CD4-positive, alpha-beta memory T cell (primary cell): ENCODE results near the gene ABCE1. TPM values are rescaled to one million over a fixed set of nuclear protein-coding genes. Genes with fewer than 3 reads are reported as not detected.
A peak's percentile ranks its signal among the peaks of the same experiment; 100 is the strongest.

ENCODE experiments used
- CTCF ChIA-PET: fragments of 350-600 bp; sonication (Branson Sonifier 250); formaldehyde crosslinking; loops from one replicate; lab custom pipeline; 2021; ENCODE audit warnings: inconsistent platforms; ENCODE audit not compliant: partially characterized antibody; lab: Charles Lee
- POLR2A ChIA-PET: fragments of 350-600 bp; sonication (Branson Sonifier 250); formaldehyde crosslinking; loops from one replicate; lab custom pipeline; 2021; ENCODE audit not compliant: partially characterized antibody; lab: Charles Lee
- DNase-seq, 5 donors: peaks; one replicate each; pipeline versions ENCODE4 v3.0.0 to v3.0.0-alpha.2; 2020 to 2022; ENCODE audit warnings: mixed read lengths in 1 of 5
- H3K27ac ChIP-seq: one replicate; pipeline ENCODE4 v1.7.0; 2013; ENCODE audit warnings: low read depth, low read length
- H3K27me3 ChIP-seq: 2 replicates; pipeline ENCODE4 v1.7.0; 2013; ENCODE audit warnings: mild to moderate bottlenecking, low read length, moderate library complexity; ENCODE audit not compliant: insufficient read depth
- H3K36me3 ChIP-seq: 2 replicates; pipeline ENCODE4 v1.7.0; 2013; ENCODE audit warnings: mild to moderate bottlenecking, low read length, moderate library complexity; ENCODE audit not compliant: insufficient read depth
- H3K4me1 ChIP-seq: 2 replicates; pipeline ENCODE4 v1.7.0; 2013; ENCODE audit warnings: mild to moderate bottlenecking, low read length, moderate library complexity; ENCODE audit not compliant: insufficient read depth
- H3K4me3 ChIP-seq, 2 donors: one replicate each; pipeline ENCODE4 v1.7.0; 2013; ENCODE audit warnings: low read length in 2 of 2, mild to moderate bottlenecking in 1 of 2
- H3K9me3 ChIP-seq, 2 donors: one replicate each; pipeline ENCODE4 v1.7.0; 2013; ENCODE audit warnings: low read length in 2 of 2, control low read depth in 1 of 2; ENCODE audit not compliant: control insufficient read depth in 1 of 2
- H3K27ac Mint-ChIP-seq, 7 donors: one replicate each; pipeline ENCODE4 v1.8.0; 2020 to 2021; ENCODE audit warnings: mixed read lengths in 7 of 7, mild to moderate bottlenecking in 6 of 7, inconsistent platforms in 3 of 7, moderate library complexity in 3 of 7
- H3K27me3 Mint-ChIP-seq, 2 donors: one replicate each; pipeline ENCODE4 v1.8.0; 2020 to 2021; ENCODE audit warnings: mixed read lengths in 2 of 2
- H3K36me3 Mint-ChIP-seq, 2 donors: one replicate each; pipeline ENCODE4 v1.8.0; 2020 to 2021; ENCODE audit warnings: mixed read lengths in 2 of 2, inconsistent platforms in 1 of 2, mild to moderate bottlenecking in 1 of 2
- H3K4me1 Mint-ChIP-seq, 4 donors: one replicate each; pipeline ENCODE4 v1.8.0; 2020 to 2021; ENCODE audit warnings: mixed read lengths in 4 of 4, mild to moderate bottlenecking in 1 of 4
- H3K4me3 Mint-ChIP-seq, 8 donors: one replicate each; pipeline ENCODE4 v1.8.0; 2020 to 2021; ENCODE audit warnings: mixed read lengths in 8 of 8, mild to moderate bottlenecking in 7 of 8, moderate library complexity in 6 of 8, inconsistent platforms in 3 of 8
- H3K9me3 Mint-ChIP-seq, 8 donors: one replicate each; pipeline ENCODE4 v1.8.0; 2020 to 2021; ENCODE audit warnings: mixed read lengths in 8 of 8, mild to moderate bottlenecking in 5 of 8, inconsistent platforms in 3 of 8, moderate library complexity in 1 of 8
- intact Hi-C: fragments of 100-400 bp; cut with micrococcal nuclease; formaldehyde crosslinking; loops from one replicate; pipeline ENCODE4 v1.15.1; 2023
- polyA plus RNA-seq, 2 donors: library from polyadenylated mRNA; unstranded; fragments of 300-500 nt; fragmentation: Illumina TruSeq; gene quantifications; one replicate each; pipeline ENCODE4 v1.2.3, GENCODE V29; 2021
- total RNA-seq, 2 experiments: library from RNA; stranded (reverse); gene quantifications; one replicate each; pipeline ENCODE4 v1.2.3, GENCODE V29; 2021

Gene ABCE1
- total and polyA plus RNA-seq, 4 experiments from 2014 or later = 63.8 to 71.4 (median 68.5) TPM

DNA sequence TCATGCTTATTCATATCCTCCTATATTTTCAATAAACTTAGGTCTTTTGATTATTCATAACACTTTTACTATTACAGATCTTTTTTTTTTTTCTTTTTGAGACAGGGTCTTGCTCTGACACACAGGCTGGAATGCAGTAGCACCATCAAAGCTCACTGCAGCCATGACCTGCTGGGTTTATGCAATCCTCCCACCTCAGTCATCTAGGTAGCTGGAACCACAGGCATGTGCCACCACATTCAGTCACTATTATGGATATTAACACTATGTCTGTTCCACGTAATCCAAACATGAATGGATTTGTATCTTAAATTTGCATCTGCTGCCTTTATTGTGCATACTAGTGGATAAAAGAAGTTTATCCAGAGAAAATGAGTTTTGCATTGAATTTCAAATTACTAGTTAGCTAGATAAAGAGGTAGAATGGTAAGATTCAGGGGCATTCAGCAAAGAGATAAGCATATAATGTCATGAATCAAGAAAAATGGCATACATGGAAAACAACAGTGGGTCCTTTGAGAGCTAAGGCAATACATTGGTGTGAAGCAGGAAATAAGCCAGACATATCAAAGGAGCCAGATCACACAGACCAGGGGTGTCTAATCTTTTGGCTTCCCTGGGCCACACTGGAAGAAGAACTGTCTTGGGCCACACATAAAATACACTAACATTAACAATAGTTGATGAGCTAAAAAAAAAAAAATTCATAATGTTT lies 14.1 kb upstream of the ABCE1 start:
- H3K27me3 Mint-ChIP-seq = no peaks in the 10 kb centered on the region
- peaks cover 42 to 44% of the 10 kb centered on the region in 2 donors for H3K36me3 Mint-ChIP-seq
- CTCF ChIA-PET = no interaction called here

GRCh38 chr4:145090380-145090779 lies 7.7 kb upstream of the ABCE1 start:
- Histone ChIP-seq H3K4me3 (no peak overlapping the region), H3K27ac (no peak overlapping the region), H3K4me1 (no peaks in the 10 kb centered on the region), H3K36me3 (peaks cover 25% of the 10 kb centered on the region), H3K27me3 (no peaks in the 10 kb centered on the region), H3K9me3 (no peaks in the 10 kb centered on the region)
- no peak overlapping the region for H3K4me3 Mint-ChIP-seq
- DNase-seq = no peak
- peaks cover 0 to 6% (median 1%) of the 10 kb centered on the region in 8 donors for H3K9me3 Mint-ChIP-seq
- H3K36me3 Mint-ChIP-seq = peaks cover 77 to 78% of the 10 kb centered on the region in 2 donors
- intact Hi-C loops = loop anchor here (10.0 kb wide), 1 partner anchor 1084 kb away; the partner anchor contains the start of gene LSM6
- peaks cover 18 to 48% (median 25%) of the 10 kb centered on the region in 4 donors for H3K4me1 Mint-ChIP-seq
- peak overlapping the region in 1 of 7 donors; percentile 3 for H3K27ac Mint-ChIP-seq
- CTCF ChIA-PET = no interaction called here
- H3K27me3 Mint-ChIP-seq = no peaks in the 10 kb centered on the region
- POLR2A ChIA-PET = no interaction called here

More for the DNA sequence above, 14.1 kb upstream of the ABCE1 start:
- intact Hi-C loops = no loop called here
- peaks cover 6 to 22% (median 18%) of the 10 kb centered on the region in 4 donors for H3K4me1 Mint-ChIP-seq
- Histone ChIP-seq H3K4me3 (no peak overlapping the region), H3K4me1 (no peaks in the 10 kb centered on the region), H3K36me3 (no peaks in the 10 kb centered on the region), H3K27me3 (no peaks in the 10 kb centered on the region), H3K27ac (no peak overlapping the region), H3K9me3 (no peaks in the 10 kb centered on the region)
- H3K4me3 Mint-ChIP-seq = no peak overlapping the region
- H3K9me3 Mint-ChIP-seq = no peaks in the 10 kb centered on the region
- POLR2A ChIA-PET = no interaction called here
- peak overlapping the region in 2 of 7 donors; percentile 19 to 39 for H3K27ac Mint-ChIP-seq
- no peak for DNase-seq

GRCh38 chr4:145093638-145094037 lies 4.5 kb upstream of the ABCE1 start:
- peaks cover 23 to 58% (median 35%) of the 10 kb centered on the region in 4 donors for H3K4me1 Mint-ChIP-seq
- Histone ChIP-seq H3K27ac (no peak overlapping the region), H3K9me3 (no peaks in the 10 kb centered on the region), H3K36me3 (peaks cover 25% of the 10 kb centered on the region), H3K4me1 (peaks cover 11% of the 10 kb centered on the region), H3K27me3 (no peaks in the 10 kb centered on the region), H3K4me3 (no peak overlapping the region)
- peaks cover 0 to 6% (median 1%) of the 10 kb centered on the region in 8 donors for H3K9me3 Mint-ChIP-seq
- POLR2A ChIA-PET = no interaction called here
- DNase-seq = no peak
- CTCF ChIA-PET = no interaction called here
- H3K27ac Mint-ChIP-seq = peak overlapping the region in 1 of 7 donors; percentile 62
- no peaks in the 10 kb centered on the region for H3K27me3 Mint-ChIP-seq
- intact Hi-C loops = loop anchor here (10.0 kb wide), 1 partner anchor 1081 kb away; the partner anchor contains the start of gene LSM6
- H3K36me3 Mint-ChIP-seq = peaks cover 57 to 68% of the 10 kb centered on the region in 2 donors
- no peak overlapping the region for H3K4me3 Mint-ChIP-seq

DNA sequence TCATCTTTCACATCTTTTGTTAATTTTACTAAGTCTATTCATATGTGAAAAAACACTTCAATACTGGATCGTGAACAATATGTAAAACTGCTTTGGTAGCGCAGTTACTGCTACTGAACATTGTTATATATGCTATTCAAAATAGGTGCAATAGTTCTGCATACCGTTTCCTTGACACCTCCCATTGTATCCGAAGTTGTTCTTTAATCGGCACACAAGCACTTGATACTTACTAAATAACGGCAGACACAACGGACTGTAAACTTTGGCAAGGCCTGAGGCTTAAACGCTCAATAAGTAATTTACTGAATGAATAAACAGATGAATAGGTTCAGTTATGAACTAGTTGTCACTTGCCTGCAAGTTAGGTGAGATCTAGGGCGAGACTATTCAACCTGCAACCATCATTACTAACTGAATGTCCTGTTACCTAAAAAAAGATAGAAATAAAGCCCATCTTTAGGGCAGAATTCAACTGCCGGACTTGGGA lies 735 bp upstream of the ABCE1 start:
- ChIA-PET POLR2A (interaction anchor here (0.9 to 3.0 kb wide), 12 partner anchors 14 to 1538 kb away, joined by 3 to 51 read pairs (median 5); partner anchors contain the start of genes MMAA and OTUD4), CTCF (interaction anchor here (1.3 to 2.2 kb wide), 3 partner anchors 82 to 521 kb away, joined by 4 to 10 read pairs (median 6); partner anchors contain the start of genes MMAA and OTUD4)
- H3K9me3 ChIP-seq = no peaks in the 10 kb centered on the region
- Mint-ChIP-seq H3K9me3 (peaks cover 0 to 6% (median 1%) of the 10 kb centered on the region in 8 donors), H3K36me3 (peaks cover 31 to 50% of the 10 kb centered on the region in 2 donors), H3K4me1 (peaks cover 22 to 47% (median 41%) of the 10 kb centered on the region in 4 donors), H3K27ac (peak overlapping the region; percentile 97 to 99 (median 99)), H3K27me3 (no peaks in the 10 kb centered on the region), H3K4me3 (peak overlapping the region; percentile 91 to 98 (median 97))
- H3K27me3 ChIP-seq = no peaks in the 10 kb centered on the region
- intact Hi-C loops = loop anchor here (10.0 kb wide), 1 partner anchor 1077 kb away; the partner anchor contains the start of gene LSM6
- H3K4me3 ChIP-seq = peak overlapping the region; percentile 82 to 96
- H3K36me3 ChIP-seq = peaks cover 17% of the 10 kb centered on the region
- no peak for DNase-seq
- H3K4me1 ChIP-seq = peaks cover 46% of the 10 kb centered on the region
- H3K27ac ChIP-seq = peak overlapping the region; percentile 83

DNA sequence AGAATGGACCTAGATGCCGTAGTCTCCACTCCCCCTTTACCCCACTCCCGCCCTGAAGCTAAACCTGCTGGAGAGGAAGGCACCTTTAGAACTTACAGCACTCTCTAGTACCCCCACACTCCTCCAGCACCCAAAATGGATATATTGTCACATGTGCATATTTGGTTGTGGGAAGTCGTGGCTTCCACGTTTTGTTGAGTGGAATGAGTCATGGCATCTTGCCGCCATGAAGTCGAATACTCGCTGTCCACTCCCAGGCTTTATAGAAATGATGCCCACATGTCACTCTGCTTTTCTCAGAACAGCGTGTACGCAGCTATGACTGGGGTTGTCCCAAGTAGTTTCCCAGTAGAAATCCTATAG lies 545 bp downstream of the ABCE1 start:
- peak in 1 of 5 donors; percentile 73 for DNase-seq
- Mint-ChIP-seq H3K4me1 (peaks cover 23 to 47% (median 32%) of the 10 kb centered on the region in 4 donors), H3K9me3 (peaks cover 0 to 3% (median 0%) of the 10 kb centered on the region in 8 donors), H3K4me3 (peak overlapping the region; percentile 91 to 98 (median 97)), H3K36me3 (peaks cover 18 to 38% of the 10 kb centered on the region in 2 donors), H3K27ac (peak overlapping the region; percentile 97 to 99 (median 99)), H3K27me3 (no peaks in the 10 kb centered on the region)
- Histone ChIP-seq H3K36me3 (peaks cover 8% of the 10 kb centered on the region), H3K27me3 (no peaks in the 10 kb centered on the region), H3K9me3 (no peaks in the 10 kb centered on the region), H3K4me1 (peaks cover 59% of the 10 kb centered on the region), H3K27ac (peak overlapping the region; percentile 83), H3K4me3 (peak overlapping the region; percentile 82 to 96)
- POLR2A ChIA-PET = interaction anchor here (0.6 to 3.0 kb wide), 15 partner anchors 10 to 1584 kb away, joined by 3 to 51 read pairs (median 5); partner anchors contain the start of genes MMAA, OTUD4 and SMARCA5
- intact Hi-C loops = loop anchor here (1.0 to 10.0 kb wide), 7 partner anchors 20 to 1914 kb away; partner anchors contain the start of genes LSM6, MMAA, OTUD4 and SMARCA5
- CTCF ChIA-PET = interaction anchor here (1.3 to 2.2 kb wide), 5 partner anchors 27 to 520 kb away, joined by 4 to 10 read pairs (median 5); partner anchors contain the start of genes MMAA and OTUD4

- Mint-ChIP-seq H3K27ac (peak overlapping the region in 6 of 7 donors; percentile 76 to 99 (median 98)), H3K4me3 (peak overlapping the region; percentile 91 to 98 (median 97)), H3K27me3 (no peaks in the 10 kb centered on the region), H3K36me3 (peaks cover 8 to 31% of the 10 kb centered on the region in 2 donors), H3K9me3 (peaks cover 0 to 3% (median 0%) of the 10 kb centered on the region in 8 donors), H3K4me1 (peaks cover 27 to 43% (median 30%) of the 10 kb centered on the region in 4 donors)
- H3K9me3 ChIP-seq = no peaks in the 10 kb centered on the region
- ChIA-PET POLR2A (interaction anchor here (0.6 to 3.0 kb wide), 8 partner anchors 9 to 1997 kb away, joined by 3 to 51 read pairs (median 11); partner anchors contain the start of genes MMAA and OTUD4), CTCF (interaction anchor here (1.6 kb wide), 1 partner anchor 26 kb away, joined by 5 read pairs; no protein-coding TSS in a partner anchor)
- H3K27me3 ChIP-seq = no peaks in the 10 kb centered on the region
- peaks cover 64% of the 10 kb centered on the region for H3K4me1 ChIP-seq
- peak overlapping the region; percentile 83 for H3K27ac ChIP-seq
- no peak for DNase-seq
- intact Hi-C loops = loop anchor here (2.0 to 10.0 kb wide), 4 partner anchors 19 to 1915 kb away; partner anchors contain the start of genes LSM6 and USP38
- no peaks in the 10 kb centered on the region for H3K36me3 ChIP-seq
- H3K4me3 ChIP-seq = peak overlapping the region in 1 of 2 donors; percentile 96
Measured at GRCh38 chr4:145099653-145100052, 1.5 kb downstream of the ABCE1 start.
